Endothelial cell of umbilical vein (primary cell): ENCODE data around the gene FICD.

Experiments
- CTCF ChIP-seq, 2 donors: IDR thresholded peaks; 1 replicate in 1 of 2; 2 replicates in 1 of 2; pipeline ENCODE4 v1.5.1; 2011; ENCODE audit warnings: low read length in 2 of 2, mild to moderate bottlenecking in 2 of 2, moderate library complexity in 2 of 2, control low read depth in 1 of 2, inconsistent platforms in 1 of 2, low read depth in 1 of 2; ENCODE audit not compliant: insufficient read depth in 1 of 2; ENCODE audit errors: extremely low read depth in 1 of 2
- EZH2 ChIP-seq: IDR thresholded peaks from 2 replicates; pipeline ENCODE4 v1.6.1; 2012; ENCODE audit warnings: borderline replicate concordance, low read depth, mild to moderate bottlenecking, moderate library complexity, low read length, inconsistent platforms; ENCODE audit not compliant: severe bottlenecking
- MAX ChIP-seq: IDR thresholded peaks from 2 replicates; pipeline ENCODE4 v1.6.1; 2011; ENCODE audit not compliant: insufficient read depth, insufficient read length
- POLR2A ChIP-seq: IDR thresholded peaks from 2 replicates; pipeline ENCODE4 v1.6.1; 2012; ENCODE audit warnings: low read depth, mild to moderate bottlenecking, control low read depth, low read length
- POLR2AphosphoS5 ChIP-seq: IDR thresholded peaks from 2 replicates; pipeline ENCODE4 v1.6.1; 2012; ENCODE audit warnings: low read depth, mild to moderate bottlenecking, control low read depth, low read length, moderate library complexity; ENCODE audit not compliant: insufficient read depth

DNA sequence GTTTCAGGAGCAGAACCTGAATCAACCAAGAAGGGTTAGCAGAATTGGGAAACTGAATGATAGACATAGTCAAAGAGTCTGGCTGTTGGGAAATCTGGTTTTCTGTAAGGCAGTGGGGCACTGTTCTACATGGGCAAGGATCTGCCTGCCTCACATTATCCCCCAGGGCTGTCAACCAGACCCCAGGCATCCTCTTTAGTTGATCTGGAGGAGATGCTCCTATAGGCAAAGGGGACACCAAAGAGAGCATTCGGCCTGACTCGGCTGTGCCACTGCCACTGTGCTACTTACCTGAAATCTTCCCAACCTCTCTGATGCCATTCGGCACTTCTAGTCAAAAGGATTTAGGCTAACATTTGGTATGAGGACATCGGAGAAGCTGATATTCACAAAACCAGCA lies 51.4 kb downstream of the FICD start:
- TF ChIP-seq CTCF (IDR thresholded peaks at IDR 0.05; ENCODE audit: extremely low read depth in 1 of 2, insufficient read depth in 1 of 2, low read depth in 1 of 2, low read length in 2 of 2) (no peak), POLR2A (no peak), EZH2 (no peak), MAX (no peak), POLR2AphosphoS5 (no peak)
